Duodenal mucosa (tissue), 2 donors: Measurements from ENCODE around the gene EHBP1.

Experiments
- H3K27ac ChIP-seq: one replicate; pipeline ENCODE4 v1.7.0; 2013; ENCODE audit warnings: low read depth, low read length
- H3K27me3 ChIP-seq, 2 donors: one replicate each; pipeline ENCODE4 v1.7.0; 2013; ENCODE audit warnings: low read length in 2 of 2, control low read depth in 1 of 2; ENCODE audit not compliant: insufficient read depth in 2 of 2, control insufficient read depth in 1 of 2
- H3K36me3 ChIP-seq, 2 donors: one replicate each; pipeline ENCODE4 v1.7.0; 2013; ENCODE audit warnings: low read length in 2 of 2, control low read depth in 1 of 2; ENCODE audit not compliant: insufficient read depth in 2 of 2, control insufficient read depth in 1 of 2
- H3K4me1 ChIP-seq, 2 donors: one replicate each; pipeline ENCODE4 v1.7.0; 2013; ENCODE audit warnings: low read length in 2 of 2, control low read depth in 1 of 2; ENCODE audit not compliant: insufficient read depth in 2 of 2, control insufficient read depth in 1 of 2
- H3K4me3 ChIP-seq, 2 donors: one replicate each; pipeline ENCODE4 v1.7.0; 2013; ENCODE audit warnings: low read length in 2 of 2, low read depth in 1 of 2
- H3K9ac ChIP-seq, 2 donors: one replicate each; pipeline ENCODE4 v1.7.0; 2013; ENCODE audit warnings: low read length in 2 of 2, low read depth in 1 of 2
- H3K9me3 ChIP-seq, 2 donors: one replicate each; pipeline ENCODE4 v1.7.0; 2013; ENCODE audit warnings: low read length in 2 of 2, control low read depth in 1 of 2; ENCODE audit not compliant: control insufficient read depth in 1 of 2

The EHBP1 gene

GRCh38 chr2:62663920-62664795 is 41.4 kb upstream of the EHBP1 start:
- peaks cover 0 to 5% of the 10 kb centered on the region in 2 donors for H3K4me1 ChIP-seq
- no peak overlapping the region for H3K9ac ChIP-seq
- H3K27me3 ChIP-seq = no peaks in the 10 kb centered on the region
- H3K27ac ChIP-seq = no peak overlapping the region
- no peak overlapping the region for H3K4me3 ChIP-seq
- H3K36me3 ChIP-seq = no peaks in the 10 kb centered on the region
- no peaks in the 10 kb centered on the region for H3K9me3 ChIP-seq

GRCh38 chr2:62665446-62665845 is 40.1 kb upstream of the EHBP1 start:
- Histone ChIP-seq H3K4me1 (peaks cover 0 to 2% of the 10 kb centered on the region in 2 donors), H3K9me3 (no peaks in the 10 kb centered on the region), H3K36me3 (no peaks in the 10 kb centered on the region), H3K4me3 (no peak overlapping the region), H3K27me3 (no peaks in the 10 kb centered on the region), H3K9ac (no peak overlapping the region), H3K27ac (no peak overlapping the region)

GRCh38 chr2:62669180-62669579 is 36.3 kb upstream of the EHBP1 start:
- H3K27ac ChIP-seq = no peak overlapping the region
- H3K4me1 ChIP-seq = no peaks in the 10 kb centered on the region
- H3K27me3 ChIP-seq = no peaks in the 10 kb centered on the region
- no peaks in the 10 kb centered on the region for H3K9me3 ChIP-seq
- no peak overlapping the region for H3K9ac ChIP-seq
- H3K36me3 ChIP-seq = no peaks in the 10 kb centered on the region
- H3K4me3 ChIP-seq = no peak overlapping the region

- no peaks in the 10 kb centered on the region for H3K4me1 ChIP-seq
- no peak overlapping the region for H3K4me3 ChIP-seq
- no peaks in the 10 kb centered on the region for H3K27me3 ChIP-seq
- no peaks in the 10 kb centered on the region for H3K36me3 ChIP-seq
- H3K27ac ChIP-seq = no peak overlapping the region
- no peaks in the 10 kb centered on the region for H3K9me3 ChIP-seq
- no peak overlapping the region for H3K9ac ChIP-seq
Observed at GRCh38 chr2:62672601-62673000, 32.9 kb upstream of the EHBP1 start.

- H3K27me3 ChIP-seq = no peaks in the 10 kb centered on the region
- no peak overlapping the region for H3K9ac ChIP-seq
- H3K36me3 ChIP-seq = no peaks in the 10 kb centered on the region
- H3K27ac ChIP-seq = no peak overlapping the region
- H3K4me3 ChIP-seq = no peak overlapping the region
- no peaks in the 10 kb centered on the region for H3K9me3 ChIP-seq
- no peaks in the 10 kb centered on the region for H3K4me1 ChIP-seq
Observed at GRCh38 chr2:62675062-62675461, 30.5 kb upstream of the EHBP1 start.

GRCh38 chr2:62685256-62685655 is 20.3 kb upstream of the EHBP1 start:
- H3K27me3 ChIP-seq = no peaks in the 10 kb centered on the region
- no peak overlapping the region for H3K27ac ChIP-seq
- H3K9ac ChIP-seq = no peak overlapping the region
- H3K9me3 ChIP-seq = no peaks in the 10 kb centered on the region
- no peak overlapping the region for H3K4me3 ChIP-seq
- no peaks in the 10 kb centered on the region for H3K36me3 ChIP-seq
- peaks cover 0 to 3% of the 10 kb centered on the region in 2 donors for H3K4me1 ChIP-seq

GRCh38 chr2:62686012-62686685 is 19.4 kb upstream of the EHBP1 start:
- peaks cover 0 to 3% of the 10 kb centered on the region in 2 donors for H3K4me1 ChIP-seq
- no peak overlapping the region for H3K27ac ChIP-seq
- H3K9me3 ChIP-seq = no peaks in the 10 kb centered on the region
- no peak overlapping the region for H3K4me3 ChIP-seq
- no peaks in the 10 kb centered on the region for H3K36me3 ChIP-seq
- H3K9ac ChIP-seq = no peak overlapping the region
- no peaks in the 10 kb centered on the region for H3K27me3 ChIP-seq

GRCh38 chr2:62687636-62688035 is 17.9 kb upstream of the EHBP1 start:
- no peaks in the 10 kb centered on the region for H3K9me3 ChIP-seq
- H3K4me1 ChIP-seq = peaks cover 0 to 3% of the 10 kb centered on the region in 2 donors
- H3K27me3 ChIP-seq = no peaks in the 10 kb centered on the region
- H3K27ac ChIP-seq = no peak overlapping the region
- H3K36me3 ChIP-seq = no peaks in the 10 kb centered on the region
- no peak overlapping the region for H3K4me3 ChIP-seq
- no peak overlapping the region for H3K9ac ChIP-seq

- Histone ChIP-seq H3K4me1 (peaks cover 0 to 3% of the 10 kb centered on the region in 2 donors), H3K9ac (no peak overlapping the region), H3K9me3 (no peaks in the 10 kb centered on the region), H3K36me3 (no peaks in the 10 kb centered on the region), H3K4me3 (no peak overlapping the region), H3K27me3 (no peaks in the 10 kb centered on the region), H3K27ac (no peak overlapping the region)
Observed at GRCh38 chr2:62688771-62689170, 16.7 kb upstream of the EHBP1 start.

- no peaks in the 10 kb centered on the region for H3K9me3 ChIP-seq
- no peak overlapping the region for H3K27ac ChIP-seq
- H3K27me3 ChIP-seq = no peaks in the 10 kb centered on the region
- no peaks in the 10 kb centered on the region for H3K4me1 ChIP-seq
- no peaks in the 10 kb centered on the region for H3K36me3 ChIP-seq
- no peak overlapping the region for H3K4me3 ChIP-seq
- no peak overlapping the region for H3K9ac ChIP-seq
Observed at GRCh38 chr2:62691186-62691585, 14.3 kb upstream of the EHBP1 start.
